ENCODE measurements around the gene CEBPA. TPM values are rescaled to one million over a fixed set of nuclear protein-coding genes. Genes with fewer than 3 reads are reported as not detected.

The CEBPA gene
- total RNA-seq, 1 experiment from 2014 or later, result 3.2 TPM

DNA sequence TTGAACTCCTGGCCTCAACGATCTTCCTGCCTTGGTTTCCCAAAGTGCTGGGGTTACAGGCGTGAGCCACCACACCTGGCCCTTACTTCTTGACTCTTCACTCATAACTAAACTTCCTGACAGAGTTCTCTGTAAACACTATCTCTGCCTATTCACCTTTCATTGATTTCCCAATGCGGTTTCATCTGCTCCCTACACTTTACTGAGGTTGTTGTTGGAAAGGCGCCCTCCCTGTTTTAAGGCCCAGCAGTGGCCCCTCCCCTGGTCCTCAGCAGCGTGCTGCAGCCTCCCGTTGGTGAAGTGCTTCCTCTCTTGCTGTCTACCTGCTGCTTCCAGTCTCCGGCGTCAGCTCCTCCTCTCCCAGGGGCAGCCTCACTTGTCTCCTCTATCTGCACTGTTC lies 26.7 kb upstream of the CEBPA start:
- Histone ChIP-seq H3K4me2 (ENCODE audit: insufficient read depth, insufficient read length, low read length) (no peak overlapping the region), H2BK120ac (ENCODE audit: low read depth, low read length, poor library complexity, severe bottlenecking) (no peak overlapping the region), H3T11ph (ENCODE audit: low read length) (no peak overlapping the region), H4K8ac (replicated peaks; ENCODE audit: insufficient read length, low read depth, low read length) (no peak overlapping the region), H2AFZ (ENCODE audit: low read length) (no peak overlapping the region), H2BK12ac (ENCODE audit: insufficient read length, low read depth, low read length) (no peak overlapping the region), H2AK5ac (ENCODE audit: insufficient read length, low read length) (no peak overlapping the region), H3K4ac (ENCODE audit: low read depth, low read length) (no peak overlapping the region), H4K5ac (ENCODE audit: insufficient read length, low read depth, low read length) (no peak overlapping the region), H2BK15ac (ENCODE audit: low read depth, low read length) (no peak overlapping the region), H3K79me1 (ENCODE audit: insufficient read depth, low read depth, low read length, poor library complexity, severe bottlenecking) (no peaks in the 10 kb centered on the region), H2BK5ac (ENCODE audit: insufficient read length, low read length) (no peak overlapping the region), H3K23ac (ENCODE audit: insufficient read length, low read depth, low read length) (no peak overlapping the region), H3K14ac (ENCODE audit: insufficient read depth, low read length) (no peak overlapping the region), H3K27ac (ENCODE audit: insufficient read length, low read depth, low read length) (no peak overlapping the region), H3K9ac (ENCODE audit: extremely low read depth, insufficient read length, low read length) (no peak overlapping the region), H3K56ac (ENCODE audit: insufficient read length, low read depth, low read length) (no peak overlapping the region), H3K9me3 (ENCODE audit: control insufficient read depth, low read depth, low read length) (no peaks in the 10 kb centered on the region), H3K23me2 (ENCODE audit: insufficient read length, low read depth, low read length, poor library complexity, severe bottlenecking) (no peaks in the 10 kb centered on the region), H3K4me1 (ENCODE audit: insufficient read depth, low read length) (no peaks in the 10 kb centered on the region), H3K18ac (ENCODE audit: insufficient read length, low read depth, low read length) (no peak overlapping the region), H4K91ac (ENCODE audit: insufficient read length, low read depth, low read length) (no peak overlapping the region), H4K20me1 (ENCODE audit: control insufficient read depth, insufficient read depth, insufficient read length) (no peaks in the 10 kb centered on the region), H3K27me3 (ENCODE audit: insufficient read depth, low read length) (no peaks in the 10 kb centered on the region), H3K79me2 (ENCODE audit: insufficient read depth, low read length) (no peaks in the 10 kb centered on the region), H2BK20ac (ENCODE audit: low read depth, low read length, poor library complexity, severe bottlenecking) (no peak overlapping the region)
- TF ChIP-seq, protein P1, sequence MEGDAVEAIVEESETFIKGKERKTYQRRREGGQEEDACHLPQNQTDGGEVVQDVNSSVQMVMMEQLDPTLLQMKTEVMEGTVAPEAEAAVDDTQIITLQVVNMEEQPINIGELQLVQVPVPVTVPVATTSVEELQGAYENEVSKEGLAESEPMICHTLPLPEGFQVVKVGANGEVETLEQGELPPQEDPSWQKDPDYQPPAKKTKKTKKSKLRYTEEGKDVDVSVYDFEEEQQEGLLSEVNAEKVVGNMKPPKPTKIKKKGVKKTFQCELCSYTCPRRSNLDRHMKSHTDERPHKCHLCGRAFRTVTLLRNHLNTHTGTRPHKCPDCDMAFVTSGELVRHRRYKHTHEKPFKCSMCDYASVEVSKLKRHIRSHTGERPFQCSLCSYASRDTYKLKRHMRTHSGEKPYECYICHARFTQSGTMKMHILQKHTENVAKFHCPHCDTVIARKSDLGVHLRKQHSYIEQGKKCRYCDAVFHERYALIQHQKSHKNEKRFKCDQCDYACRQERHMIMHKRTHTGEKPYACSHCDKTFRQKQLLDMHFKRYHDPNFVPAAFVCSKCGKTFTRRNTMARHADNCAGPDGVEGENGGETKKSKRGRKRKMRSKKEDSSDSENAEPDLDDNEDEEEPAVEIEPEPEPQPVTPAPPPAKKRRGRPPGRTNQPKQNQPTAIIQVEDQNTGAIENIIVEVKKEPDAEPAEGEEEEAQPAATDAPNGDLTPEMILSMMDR (conservative IDR thresholded peaks at IDR 0.05), result no peak
- Mint-ChIP-seq H3K9me3 (peaks cover 0 to 3% of the 10 kb centered on the region in 2 experiments; a peak in 1 of 5 replicates), H3K27me3 (ENCODE audit: low read depth) (no peaks in the 10 kb centered on the region), H3K4me3 (no peak overlapping the region), H3K36me3 (ENCODE audit: insufficient read depth in 1 of 3, low read depth in 3 of 3) (no peaks in the 10 kb centered on the region; a peak in 1 of 7 replicates), H3K27ac (no peak overlapping the region), H3K4me1 (peaks cover 0 to 3% of the 10 kb centered on the region in 2 experiments; a peak in 2 of 4 replicates)
- no CpG with 5 or more reads among the region's 8 CpGs for WGBS (ENCODE audit: extremely low coverage, insufficient read length, low lambda C conversion rate)
- DNase-seq, result no peak

All from H9 (cell line).